ENCODE data around the gene AMOTL2. TPM values are rescaled to one million over a fixed set of nuclear protein-coding genes. Genes with fewer than 3 reads are reported as not detected.

The AMOTL2 gene
- total and polyA plus RNA-seq, 10 of the 15 experiments (the other 5 are each of a cell fraction or from before 2014, with no cell fraction given), result 0.20 to 0.33 TPM; not detected in 8

DNA sequence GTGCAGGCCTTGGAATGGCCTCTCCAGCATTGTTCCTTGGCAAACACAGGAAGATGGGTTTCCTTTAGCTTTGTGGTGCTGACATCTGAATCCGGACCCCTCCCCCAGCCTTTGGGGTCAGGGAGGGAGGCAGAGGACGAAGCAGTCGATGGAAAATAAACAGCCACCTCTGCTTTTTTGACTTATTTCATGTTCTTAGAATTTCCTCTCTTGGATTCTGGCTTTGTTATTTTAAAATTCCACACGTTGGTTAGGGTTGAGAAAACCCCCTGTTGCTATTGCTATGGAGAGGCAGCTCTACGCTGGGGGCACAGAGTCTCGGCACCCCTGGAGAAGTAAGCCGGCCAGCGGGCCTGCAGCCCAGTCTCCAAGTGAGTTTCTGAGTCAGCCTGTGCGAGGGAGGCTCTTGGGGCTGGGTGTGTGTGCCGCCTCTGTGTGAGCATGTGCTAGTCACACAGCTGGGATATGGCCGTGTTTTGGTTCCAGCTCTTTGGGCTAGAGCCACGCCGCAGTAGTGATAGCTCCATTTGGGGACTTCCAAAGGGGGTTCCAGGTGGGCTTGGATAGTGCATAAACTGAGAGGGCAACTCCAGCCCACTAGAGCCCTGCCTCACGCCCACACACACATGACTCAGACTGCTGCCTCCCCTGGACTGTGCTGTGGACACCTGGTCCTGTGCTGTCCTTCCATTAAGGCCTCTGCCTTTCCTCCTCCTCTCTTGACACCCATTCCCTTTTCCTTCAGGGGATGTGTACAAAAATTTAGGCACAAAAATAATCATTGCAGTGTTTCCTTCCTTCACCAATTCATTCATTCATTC is 58.8 kb downstream of the AMOTL2 start (continued):
- TF ChIP-seq, protein P1, sequence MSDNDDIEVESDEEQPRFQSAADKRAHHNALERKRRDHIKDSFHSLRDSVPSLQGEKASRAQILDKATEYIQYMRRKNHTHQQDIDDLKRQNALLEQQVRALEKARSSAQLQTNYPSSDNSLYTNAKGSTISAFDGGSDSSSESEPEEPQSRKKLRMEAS (IDR thresholded peaks at IDR 0.05; ENCODE audit: low read depth, low read length), result no peak
- TF ChIP-seq POLR2AphosphoS2 (IDR thresholded peaks at IDR 0.05; ENCODE audit: low read depth, low read length), result no peak
- TF ChIP-seq JUNB (IDR thresholded peaks at IDR 0.05), result no peak
- TF ChIP-seq WRNIP1 (IDR thresholded peaks at IDR 0.05; ENCODE audit: borderline replicate concordance, low read depth, low read length), result no peak
- TF ChIP-seq, protein P2, sequence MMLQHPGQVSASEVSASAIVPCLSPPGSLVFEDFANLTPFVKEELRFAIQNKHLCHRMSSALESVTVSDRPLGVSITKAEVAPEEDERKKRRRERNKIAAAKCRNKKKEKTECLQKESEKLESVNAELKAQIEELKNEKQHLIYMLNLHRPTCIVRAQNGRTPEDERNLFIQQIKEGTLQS (IDR thresholded peaks at IDR 0.05; ENCODE audit: borderline replicate concordance, extremely low read depth, low read depth, low read length), result no peak
- no peak for TF ChIP-seq SMC3 (IDR thresholded peaks at IDR 0.05; ENCODE audit: borderline replicate concordance, low read length)
- no peak for TF ChIP-seq RUNX3 (IDR thresholded peaks at IDR 0.05; ENCODE audit: low read length)
- TF ChIP-seq ZBTB40 (IDR thresholded peaks at IDR 0.05; ENCODE audit: borderline replicate concordance), result no peak
- TF ChIP-seq STAT1 (conservative IDR thresholded peaks at IDR 0.05), result no peak
- no peak for TF ChIP-seq HCFC1 (IDR thresholded peaks at IDR 0.05; ENCODE audit: low read length)
